Upper lobe of left lung (tissue), 4 donors: ENCODE measurements around the gene PALMD.

Source experiments
- CTCF ChIP-seq, 6 experiments: fragments of 450-650 bp in 4 of 6; fragments of 200-600 bp in 2 of 6; sonication (generic) in 2 of 6; IDR thresholded peaks; one replicate each; pipeline ENCODE4 v1.5.1; 2016 to 2019; ENCODE audit warnings: antibody characterized with exemption in 6 of 6
- POLR2A ChIP-seq, 4 donors: fragments of 450-650 bp; IDR thresholded peaks; one replicate each; pipeline ENCODE4 v1.5.1; 2016 to 2017; ENCODE audit warnings: antibody characterized with exemption in 4 of 4, mild to moderate bottlenecking in 2 of 4

- TF ChIP-seq CTCF (IDR thresholded peaks at IDR 0.05): no peak
- no peak for TF ChIP-seq POLR2A (IDR thresholded peaks at IDR 0.05)
Observed at GRCh38 chr1:99634971-99635624, 10.8 kb upstream of the PALMD start.
